Smooth muscle cell (in vitro differentiated cells): ENCODE data around the gene GPR107. TPM values are rescaled to one million over a fixed set of nuclear protein-coding genes. Genes with fewer than 3 reads are reported as not detected.

Experiments
- DNase-seq: peaks from one replicate; lab custom pipeline; 2025; ENCODE audit not compliant: unreplicated experiment; lab: John Stamatoyannopoulos, UW
- H2AFZ ChIP-seq: fragments of 200-600 bp; sonication (generic); 2 replicates; pipeline ENCODE4 v1.6.0; 2016; ENCODE audit warnings: antibody characterized with exemption, low read depth, mild to moderate bottlenecking
- H3F3A ChIP-seq: fragments of 200-600 bp; sonication (generic); 2 replicates; pipeline ENCODE4 v1.6.0; 2017; ENCODE audit warnings: antibody characterized with exemption, low read depth
- H3K27ac ChIP-seq: fragments of 200-600 bp; sonication (generic); 2 replicates; pipeline ENCODE4 v1.5.1; 2016; ENCODE audit warnings: low read depth, mild to moderate bottlenecking
- H3K27me3 ChIP-seq: fragments of 200-600 bp; sonication (generic); 2 replicates; pipeline ENCODE4 v1.6.1; 2016; ENCODE audit warnings: low read depth, mild to moderate bottlenecking
- H3K36me3 ChIP-seq: fragments of 200-600 bp; sonication (generic); 2 replicates; pipeline ENCODE4 v1.5.1; 2016; ENCODE audit warnings: low read depth
- H3K4me1 ChIP-seq: fragments of 200-600 bp; sonication (generic); 2 replicates; pipeline ENCODE4 v1.5.1; 2016; ENCODE audit warnings: low read depth
- H3K4me2 ChIP-seq: fragments of 200-600 bp; sonication (generic); 2 replicates; pipeline ENCODE4 v1.6.0; 2016; ENCODE audit warnings: mild to moderate bottlenecking
- H3K4me3 ChIP-seq: fragments of 200-600 bp; sonication (generic); 2 replicates; pipeline ENCODE4 v1.5.1; 2016; ENCODE audit warnings: mild to moderate bottlenecking
- H3K79me2 ChIP-seq: fragments of 200-600 bp; sonication (generic); 2 replicates; pipeline ENCODE4 v1.6.0; 2016; ENCODE audit warnings: low read depth, mild to moderate bottlenecking
- H3K9ac ChIP-seq: fragments of 200-600 bp; sonication (generic); 2 replicates; pipeline ENCODE4 v1.6.0; 2016; ENCODE audit warnings: low read depth
- H3K9me3 ChIP-seq: fragments of 200-600 bp; sonication (generic); replicated peaks from 2 replicates; pipeline ENCODE4 v1.5.1; 2016; ENCODE audit warnings: low read depth
- H4K20me1 ChIP-seq: fragments of 200-600 bp; sonication (generic); 2 replicates; pipeline ENCODE4 v1.6.0; 2016; ENCODE audit warnings: low read depth
- CTCF ChIP-seq: fragments of 200-600 bp; sonication (generic); IDR thresholded peaks from 2 replicates; pipeline ENCODE4 v1.5.1; 2017; ENCODE audit warnings: borderline replicate concordance, mild to moderate bottlenecking, antibody characterized with exemption; ENCODE audit not compliant: insufficient read depth, poor library complexity, severe bottlenecking
- WGBS: methylation state at CpG from one replicate; pipeline ENCODE4 v1.1.7; 2016; ENCODE audit warnings: low lambda C conversion rate; 5-methylcytosine and 5-hydroxymethylcytosine counted together
- polyA plus RNA-seq: library from polyadenylated mRNA; unstranded; fragments of >200 nt; fragmentation: Nextera tagmentation; extraction: Ambion mirVana; gene quantifications from 2 replicates; pipeline ENCODE4 v1.2.1, GENCODE V29; 2016
- total RNA-seq: library from RNA; depleted of rRNA; stranded (reverse); fragments of >200 nt; gene quantifications from 2 replicates; pipeline ENCODE4 v1.2.3, GENCODE V29; 2014

GPR107 gene
- total and polyA plus RNA-seq, 2 experiments from 2014 or later, result 16.2 to 42.7 TPM

DNA sequence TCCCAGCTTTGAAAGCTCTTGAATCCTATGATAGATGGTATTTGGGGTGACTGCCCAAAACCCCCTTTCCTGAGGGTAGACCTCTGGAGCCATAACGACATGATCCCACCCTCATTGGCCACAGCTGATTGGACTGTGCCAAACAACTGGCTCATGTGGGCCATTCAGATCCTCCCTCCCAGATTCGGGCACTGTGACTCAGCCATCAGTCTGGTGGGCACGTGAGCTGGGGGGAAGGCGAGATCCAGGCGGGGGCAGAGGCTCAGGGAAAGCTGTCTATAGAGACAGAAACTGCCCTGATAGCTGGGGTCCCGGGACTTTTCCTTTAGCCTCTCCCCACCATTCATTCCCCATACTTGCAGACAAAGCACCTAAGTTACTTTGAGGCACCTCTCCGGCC is 103.4 kb downstream of the GPR107 start:
- no peaks in the 10 kb centered on the region for H3K79me2 ChIP-seq
- H3K36me3 ChIP-seq, result no peaks in the 10 kb centered on the region
- no peak overlapping the region for H3K4me2 ChIP-seq
- H3K4me3 ChIP-seq, result no peak overlapping the region
- H3K9me3 ChIP-seq, result no peaks in the 10 kb centered on the region
- H3K27me3 ChIP-seq, result no peaks in the 10 kb centered on the region
- TF ChIP-seq CTCF, result no peak
- WGBS, result 84% methylated on average over 7 of the region's 7 CpGs
- H3K9ac ChIP-seq, result no peak overlapping the region
- DNase-seq, result no peak
- no peaks in the 10 kb centered on the region for H4K20me1 ChIP-seq
- H3K27ac ChIP-seq, result no peak overlapping the region
- no peaks in the 10 kb centered on the region for H3K4me1 ChIP-seq
- no peaks in the 10 kb centered on the region for H3F3A ChIP-seq
- no peak overlapping the region for H2AFZ ChIP-seq

- WGBS, result 95% methylated on average over 8 of the region's 8 CpGs
- Histone ChIP-seq H3K4me1 (no peaks in the 10 kb centered on the region), H3K4me3 (no peak overlapping the region), H2AFZ (no peak overlapping the region), H3K36me3 (no peaks in the 10 kb centered on the region), H3F3A (no peaks in the 10 kb centered on the region), H3K9ac (no peak overlapping the region), H3K27me3 (no peaks in the 10 kb centered on the region), H3K9me3 (no peaks in the 10 kb centered on the region), H4K20me1 (no peaks in the 10 kb centered on the region), H3K27ac (no peak overlapping the region), H3K79me2 (no peaks in the 10 kb centered on the region), H3K4me2 (no peak overlapping the region)
- DNase-seq, result no peak
- TF ChIP-seq CTCF, result no peak
Measured at GRCh38 chr9:130158001-130158400, 104.3 kb downstream of the GPR107 start.

DNA sequence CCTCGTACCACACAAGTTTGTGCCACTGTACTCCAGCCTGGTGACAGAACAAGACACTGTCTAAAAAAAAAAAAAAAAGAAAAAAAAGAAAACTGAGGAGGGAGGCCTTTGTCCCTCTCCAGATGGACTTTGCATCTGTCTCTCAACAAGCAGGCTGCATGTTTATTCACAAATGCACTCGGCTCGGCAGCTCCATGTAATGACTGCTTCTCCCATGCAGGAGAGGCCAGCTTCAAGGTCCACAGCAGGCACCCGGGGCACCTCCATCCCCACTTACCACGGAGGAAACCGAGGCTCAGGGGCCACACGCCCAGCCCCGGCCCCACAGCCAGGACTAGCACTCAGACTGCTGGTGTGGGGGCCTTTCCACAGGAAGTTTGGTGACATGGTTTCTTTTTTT is 105.4 kb downstream of the GPR107 start:
- H3K9me3 ChIP-seq, result no peaks in the 10 kb centered on the region
- WGBS, result 94% methylated on average over 8 of the region's 8 CpGs

More for the DNA sequence above, 105.4 kb downstream of the GPR107 start:
- no peaks in the 10 kb centered on the region for H3K4me1 ChIP-seq
- H3K4me2 ChIP-seq, result no peak overlapping the region
- H3K27me3 ChIP-seq, result no peaks in the 10 kb centered on the region
- no peaks in the 10 kb centered on the region for H3F3A ChIP-seq
- H2AFZ ChIP-seq, result no peak overlapping the region
- no peak overlapping the region for H3K4me3 ChIP-seq
- no peak for DNase-seq
- H3K27ac ChIP-seq, result no peak overlapping the region
- no peak for TF ChIP-seq CTCF
- H4K20me1 ChIP-seq, result no peaks in the 10 kb centered on the region
- no peaks in the 10 kb centered on the region for H3K36me3 ChIP-seq
- no peaks in the 10 kb centered on the region for H3K79me2 ChIP-seq
- H3K9ac ChIP-seq, result no peak overlapping the region
